SU-DHL-6 (cell line): ENCODE measurements around the gene OBSCN.

ENCODE experiments used
- CTCF ChIP-seq: fragments of 200-600 bp; sonication (generic); IDR thresholded peaks from one replicate; pipeline ENCODE4 v1.5.1; 2017; ENCODE audit warnings: antibody characterized with exemption, mild to moderate bottlenecking, low read length, moderate library complexity; ENCODE audit not compliant: insufficient read depth, poor library complexity, severe bottlenecking
- EZH2phosphoT487 ChIP-seq: fragments of 200-600 bp; sonication (generic), shearing (Covaris generic); conservative IDR thresholded peaks from 2 replicates; pipeline ENCODE4 v1.6.1; 2018; ENCODE audit warnings: mild to moderate bottlenecking, antibody characterized with exemption, low read length, moderate library complexity, mixed read lengths

DNA sequence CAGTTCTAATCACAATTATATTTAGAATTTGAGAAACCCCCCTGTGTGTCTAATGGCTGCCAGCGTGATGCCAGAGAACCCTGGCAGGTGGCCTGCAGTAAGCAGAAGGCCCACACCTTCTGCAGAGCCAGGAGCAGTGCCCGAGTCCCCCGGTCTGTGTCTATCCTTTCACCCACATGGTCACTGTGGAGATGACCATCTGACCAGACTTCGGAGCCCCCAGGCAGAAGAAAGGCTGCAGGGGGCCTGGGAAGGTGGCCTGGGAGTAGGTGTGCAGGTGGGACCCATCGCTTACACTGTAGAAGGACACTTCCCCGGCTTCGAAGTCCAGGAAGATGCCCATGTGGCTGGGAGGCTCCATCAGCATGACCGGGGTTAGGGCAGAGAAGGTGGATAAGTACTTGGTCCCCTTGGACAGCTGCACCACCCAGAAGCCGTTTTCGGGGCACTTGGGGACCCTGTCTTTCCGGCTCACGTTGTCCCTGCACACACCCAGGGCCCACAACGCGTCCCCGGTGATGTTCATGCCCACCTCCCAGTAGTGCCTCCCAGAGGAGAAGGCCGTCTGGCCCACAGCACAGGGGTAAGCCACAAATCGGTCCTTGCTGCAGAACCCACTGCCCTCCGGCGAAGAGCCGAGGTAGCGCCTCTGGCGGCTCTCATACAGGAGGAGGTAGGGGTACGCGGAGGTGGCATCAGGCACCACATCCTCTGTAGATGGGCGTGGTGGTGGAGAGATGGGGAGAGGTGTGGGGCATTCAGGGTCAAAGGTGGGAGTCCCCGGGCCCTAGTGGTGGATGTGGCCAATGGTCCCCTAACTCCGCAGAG, 200.4 kb downstream of the OBSCN start:
- no peak for TF ChIP-seq CTCF
- no peak for TF ChIP-seq EZH2phosphoT487
